AG04450 (cell line): ENCODE data around the gene SLF1. TPM values are rescaled to one million over a fixed set of nuclear protein-coding genes. Genes with fewer than 3 reads are reported as not detected.

Experiments
- polyA plus RNA-seq: library from polyadenylated mRNA; depleted of rRNA; stranded (reverse); fragments of >200 nt; gene quantifications from 2 replicates; pipeline ENCODE4 v1.2.3, GENCODE V29; 2011; rRNA removed

SLF1 gene
- polyA plus RNA-seq, 1 experiment = 3.6 TPM

Other genes starting within 250 kb of the SLF1 start
- 1.4 and 2.1 TPM in 2 replicates for gene KIAA0825, start 65 bp upstream of the SLF1 start, polyA plus RNA-seq